Spleen (tissue), 7 donors: ENCODE measurements around the gene HOXC5.

Experiments used
- CTCF ChIP-seq, 11 experiments: fragments of 200-600 bp in 7 of 11; fragments of 450-650 bp in 4 of 11; sonication (generic) in 4 of 11; IDR thresholded peaks in 8 of 11; conservative IDR thresholded peaks in 3 of 11; 1 replicate in 7 of 11; 2 replicates in 4 of 11; pipeline versions ENCODE4 v1.4.0 to v1.8.0; 2016 to 2021; ENCODE audit warnings: antibody characterized with exemption in 11 of 11, inconsistent platforms in 4 of 11, mild to moderate bottlenecking in 1 of 11
- POLR2A ChIP-seq, 3 donors: fragments of 450-650 bp; IDR thresholded peaks; one replicate each; pipeline ENCODE4 v1.5.1; 2017; ENCODE audit warnings: antibody characterized with exemption in 3 of 3, mild to moderate bottlenecking in 1 of 3
- POLR2AphosphoS5 ChIP-seq, 3 donors: sonication (generic); formaldehyde crosslinking; IDR thresholded peaks; one replicate each; pipeline ENCODE4 v1.5.1; 2017; ENCODE audit warnings: antibody characterized with exemption in 3 of 3
- donor health status: DM: no; HTN: no; CAD: no; lungs with moderate emphysema.
- donor health status: DM: no; HTN: no; CAD: no.
- donor health status: DM: no; HTN: no; CAD: no.

- TF ChIP-seq CTCF (IDR thresholded peaks at IDR 0.05 in 8 of 11, conservative IDR thresholded peaks at IDR 0.05 in 3 of 11) (no peak), POLR2A (IDR thresholded peaks at IDR 0.05) (no peak), POLR2AphosphoS5 (IDR thresholded peaks at IDR 0.05) (no peak)
Observed at GRCh38 chr12:54008260-54008552, 24.6 kb upstream of the HOXC5 start.
